GM11168 (cell line): ENCODE results near the gene USP40.

Experiments
- in situ Hi-C: fragments of 300-500 bp; cut with MboI; formaldehyde crosslinking; loops from one replicate; pipeline ENCODE4 v1.12.0; 2022; ENCODE audit warnings: low sequenced_read_pairs; ENCODE audit not compliant: unreplicated experiment

Gene USP40

GRCh38 chr2:233449081-233449901, 117.3 kb downstream of the USP40 start:
- in situ Hi-C loops: no loop called here

DNA sequence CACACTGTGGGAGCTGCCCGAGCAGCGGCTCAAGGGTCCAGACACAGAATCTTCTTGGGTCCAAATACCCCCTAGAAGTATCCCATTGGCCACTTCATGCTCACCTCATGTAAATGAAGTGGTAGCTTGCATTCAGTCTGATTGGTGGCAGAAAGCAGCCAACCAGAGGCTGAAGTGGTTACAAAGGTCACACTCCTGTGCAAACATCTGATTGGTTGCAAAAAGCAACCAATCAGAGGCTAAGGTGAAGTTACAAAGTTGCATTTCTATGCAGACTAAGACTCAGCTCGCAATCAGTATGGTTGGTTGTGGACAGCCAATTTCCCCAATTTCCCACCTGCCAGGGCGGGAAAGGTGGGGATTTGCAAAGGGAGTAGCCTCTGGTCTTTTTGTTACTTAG, 118.0 kb downstream of the USP40 start:
- in situ Hi-C loops: no loop called here

DNA sequence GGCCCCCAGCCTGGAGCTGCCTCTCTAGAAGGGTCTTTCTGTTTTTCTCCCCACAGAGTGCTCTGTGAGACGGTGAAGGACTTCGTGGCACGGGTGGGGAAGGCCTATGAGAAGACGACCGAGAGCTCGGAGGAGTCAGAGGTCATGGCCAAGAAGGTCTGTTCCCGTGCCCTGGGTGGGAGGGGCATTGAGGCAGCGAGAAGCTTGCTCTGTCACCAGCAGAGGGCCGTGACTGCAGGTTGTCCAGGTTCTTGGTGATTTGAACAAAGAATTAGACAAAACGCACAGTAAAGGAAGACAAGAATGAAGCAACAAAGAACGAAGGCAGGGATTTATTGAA, 118.4 kb downstream of the USP40 start:
- in situ Hi-C loops: no loop called here

DNA sequence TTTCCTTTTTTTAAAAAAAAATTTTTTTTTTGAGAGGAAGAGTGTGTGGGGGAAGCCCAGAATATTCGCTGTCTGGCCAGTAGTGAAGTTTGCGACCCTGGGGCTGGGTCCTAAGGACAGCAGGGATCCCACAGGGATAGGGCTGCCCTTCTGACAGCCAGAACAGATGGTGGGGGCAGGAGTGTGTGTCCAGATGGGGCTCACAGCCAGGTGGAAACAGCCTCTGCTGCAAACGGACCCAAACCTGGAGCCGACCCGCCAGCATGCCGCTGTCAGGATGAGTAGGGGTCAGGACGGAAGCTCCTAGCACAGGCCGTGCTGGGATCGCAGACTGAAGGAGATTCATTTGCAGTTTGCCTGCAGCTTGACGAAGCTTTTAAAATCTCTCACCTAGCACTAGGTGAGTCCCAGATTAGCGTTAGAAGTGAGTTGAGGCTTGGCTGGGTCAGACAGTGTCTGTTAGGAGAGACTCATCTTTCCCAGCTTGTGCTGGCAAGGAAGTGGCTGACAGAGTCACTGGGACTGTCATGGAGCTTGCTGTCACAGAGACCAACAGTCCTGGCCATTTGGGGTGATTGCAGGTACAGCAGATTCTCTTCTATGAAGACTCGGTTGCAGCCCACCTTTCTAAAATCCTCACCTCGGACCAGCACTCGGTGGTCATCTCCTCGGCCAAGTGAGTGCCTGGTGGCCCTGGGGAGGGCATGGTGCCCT, 118.9 kb downstream of the USP40 start:
- in situ Hi-C loops: no loop called here

GRCh38 chr2:233446606-233447305, 119.8 kb downstream of the USP40 start:
- in situ Hi-C loops: no loop called here

DNA sequence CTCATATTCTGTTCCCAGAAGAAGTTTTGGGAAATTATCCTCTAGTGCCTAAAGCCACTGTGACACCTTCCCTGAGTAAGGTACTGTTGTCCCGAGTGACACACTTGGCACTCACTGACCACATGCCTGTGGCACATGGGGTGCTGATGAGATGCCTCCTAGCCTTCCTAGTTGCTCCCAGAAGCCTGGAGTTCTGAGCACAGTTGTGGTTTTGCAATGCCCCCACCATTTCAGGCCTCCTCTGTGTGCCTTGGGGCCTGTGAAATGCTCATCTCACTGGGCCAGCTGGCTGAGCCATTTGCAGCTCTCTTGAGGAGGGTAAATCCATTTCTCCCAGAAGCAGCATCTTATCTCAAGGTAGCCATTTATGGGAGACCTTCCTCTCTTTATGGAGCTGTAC, 120.5 kb downstream of the USP40 start:
- in situ Hi-C loops: no loop called here

DNA sequence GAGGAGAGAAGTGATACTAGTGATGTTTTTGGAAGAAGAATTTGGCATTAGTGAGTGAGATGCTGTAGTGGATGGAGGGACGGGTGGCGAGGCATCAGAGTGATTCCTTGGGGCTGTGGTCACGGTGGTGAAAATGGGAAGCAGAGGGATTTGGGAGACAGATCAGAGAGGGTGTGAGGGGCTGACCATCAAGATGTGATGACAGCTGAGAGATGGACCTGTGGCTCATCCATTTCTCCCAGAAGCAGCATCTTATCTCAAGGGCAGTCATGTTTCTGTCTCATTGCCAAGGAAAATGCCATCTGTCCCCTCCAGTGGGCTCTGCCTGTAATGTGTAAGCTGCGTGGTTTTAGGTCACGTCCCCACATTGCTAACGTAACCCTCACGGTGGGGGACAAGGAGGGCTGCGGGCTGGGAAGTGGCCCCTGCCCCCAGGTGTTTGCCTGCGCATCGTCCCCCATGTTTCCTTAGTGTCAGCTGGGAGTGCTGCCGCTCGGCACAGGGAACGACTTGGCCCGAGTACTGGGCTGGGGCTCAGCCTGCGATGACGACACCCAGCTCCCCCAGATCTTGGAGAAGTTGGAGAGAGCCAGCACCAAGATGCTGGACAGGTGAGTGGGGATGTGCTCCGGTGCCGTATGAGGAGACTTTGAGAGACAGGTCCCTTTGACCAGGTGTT, 121.3 kb downstream of the USP40 start:
- in situ Hi-C loops: no loop called here

DNA sequence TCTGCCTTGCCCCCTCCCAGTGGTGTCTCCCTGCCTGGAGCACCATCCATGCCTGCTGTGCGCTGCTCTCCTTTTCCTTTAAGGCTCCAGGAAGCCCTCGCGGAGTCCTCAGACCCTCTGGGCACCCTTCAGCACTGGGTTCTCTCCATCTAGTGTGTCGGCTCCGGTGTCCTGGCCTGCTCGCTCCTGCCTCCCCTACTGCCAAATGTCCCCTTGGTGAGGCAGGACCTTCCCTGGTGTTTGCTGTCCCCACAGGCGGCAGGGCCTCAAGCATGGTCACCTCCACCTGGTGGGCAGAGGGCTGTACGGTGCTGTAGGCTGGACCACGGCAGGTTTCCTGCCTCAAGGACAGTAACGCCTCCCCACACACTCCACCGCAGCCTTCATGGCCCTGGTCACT, 122.1 kb downstream of the USP40 start:
- in situ Hi-C loops: no loop called here

GRCh38 chr2:233443511-233444183, 122.9 kb downstream of the USP40 start:
- in situ Hi-C loops: no loop called here

DNA sequence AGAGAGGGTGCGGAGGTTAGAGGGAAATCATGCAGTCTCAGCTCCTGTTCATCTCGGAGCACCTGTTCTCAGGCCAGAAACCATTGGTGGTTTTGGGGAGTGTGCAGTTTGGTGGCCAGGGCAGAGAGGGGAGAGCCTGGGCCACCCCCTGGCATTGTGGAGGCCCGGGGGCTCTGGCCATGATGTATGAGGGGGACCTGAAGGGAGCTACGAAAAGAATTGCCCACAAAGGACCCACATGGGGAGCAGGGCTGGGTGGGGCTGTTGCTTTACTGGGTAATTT, 124.6 kb downstream of the USP40 start:
- in situ Hi-C loops: no loop called here

DNA sequence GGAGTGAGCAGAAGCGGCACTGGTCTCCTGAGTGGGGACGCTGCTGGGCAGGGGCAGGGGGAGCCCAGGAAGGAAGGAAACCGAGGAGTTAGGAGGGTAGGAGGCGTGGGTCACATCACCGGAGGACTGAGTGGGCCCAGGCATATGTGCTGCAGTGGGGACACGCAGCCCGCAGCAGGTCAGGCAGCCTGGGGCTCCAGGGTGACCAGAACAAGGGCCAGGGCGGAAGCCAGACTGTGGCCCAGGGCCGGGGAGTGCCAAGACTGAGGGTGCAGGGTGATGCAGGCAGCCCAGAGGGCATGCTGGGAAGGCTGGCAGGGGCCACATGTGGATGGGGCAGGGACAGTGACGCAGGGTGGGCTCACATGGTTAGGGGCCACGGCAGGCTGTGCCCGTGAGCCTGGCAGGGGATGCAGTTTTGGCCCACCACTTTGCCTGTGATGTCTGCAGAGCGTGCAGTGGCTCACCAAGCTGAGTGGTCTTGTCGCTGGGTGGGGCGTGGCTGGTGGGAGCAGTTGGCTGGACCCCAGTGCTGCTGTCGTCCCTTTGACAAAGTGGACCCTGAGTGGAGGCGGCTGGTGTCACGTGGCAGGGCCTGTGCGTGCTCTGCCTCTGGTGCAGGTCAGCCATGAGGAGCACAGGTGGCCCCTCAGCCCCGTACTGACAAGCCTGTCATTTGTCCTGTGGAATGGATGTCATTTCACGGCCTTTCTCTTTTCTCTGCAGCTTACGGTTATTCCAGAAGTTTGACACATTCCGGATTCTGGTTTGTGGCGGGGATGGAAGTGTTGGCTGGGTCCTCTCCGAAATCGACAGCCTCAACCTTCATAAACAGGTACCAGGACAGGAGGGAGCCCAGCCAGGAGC, 125.2 kb downstream of the USP40 start:
- in situ Hi-C loops: no loop called here

DNA sequence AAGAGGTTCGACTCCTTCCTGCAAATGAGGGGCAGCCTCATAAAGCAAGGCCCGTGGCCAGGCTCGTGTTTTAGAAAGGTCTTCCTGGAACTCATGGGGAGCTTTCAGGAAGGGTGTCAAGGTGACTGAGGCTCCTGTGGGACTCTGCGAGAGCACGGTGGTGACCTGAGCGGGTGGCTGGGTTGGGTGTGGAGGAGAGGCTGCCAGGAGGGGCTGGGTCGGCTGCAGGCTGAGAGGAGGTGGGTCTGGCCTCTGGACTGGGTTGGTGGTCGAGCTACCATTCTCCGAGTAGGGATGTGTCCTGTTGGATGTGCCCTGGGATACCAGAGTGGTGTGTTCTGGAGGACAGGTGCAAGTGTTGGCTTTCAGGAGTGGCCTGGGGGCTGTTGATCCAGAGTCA, 125.9 kb downstream of the USP40 start:
- in situ Hi-C loops: no loop called here

GRCh38 chr2:233440314-233440713, 126.3 kb downstream of the USP40 start:
- in situ Hi-C loops: no loop called here

GRCh38 chr2:233439191-233439590, 127.4 kb downstream of the USP40 start:
- in situ Hi-C loops: no loop called here

- in situ Hi-C loops: no loop called here
These were observed 127.9 kb downstream of the USP40 start for GRCh38 chr2:233438573-233439147.

DNA sequence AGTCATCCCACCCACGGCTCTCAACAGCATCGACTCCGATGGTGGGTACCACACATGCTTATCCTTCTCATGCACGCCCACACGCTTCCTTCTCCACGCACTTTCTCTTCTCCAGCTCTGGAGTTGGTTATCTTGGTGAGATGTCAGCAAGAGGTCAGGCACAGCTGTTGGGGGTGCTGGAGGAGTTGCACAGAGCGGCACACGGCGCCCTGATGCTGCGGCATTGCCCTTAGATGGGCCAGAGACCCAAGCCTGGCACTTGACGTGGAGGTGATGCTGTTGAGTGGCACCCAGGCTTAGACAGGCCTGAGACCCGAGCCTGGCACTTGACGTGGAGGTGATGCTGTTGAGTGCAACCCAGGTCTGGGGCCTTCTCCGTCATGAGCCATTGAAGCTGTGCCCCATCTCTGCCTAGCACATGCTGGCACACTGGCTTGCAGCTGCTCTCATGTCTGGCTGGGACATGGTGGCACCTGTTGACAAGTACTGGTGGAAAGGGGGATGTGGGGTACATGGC, 129.1 kb downstream of the USP40 start:
- in situ Hi-C loops: no loop called here

DNA sequence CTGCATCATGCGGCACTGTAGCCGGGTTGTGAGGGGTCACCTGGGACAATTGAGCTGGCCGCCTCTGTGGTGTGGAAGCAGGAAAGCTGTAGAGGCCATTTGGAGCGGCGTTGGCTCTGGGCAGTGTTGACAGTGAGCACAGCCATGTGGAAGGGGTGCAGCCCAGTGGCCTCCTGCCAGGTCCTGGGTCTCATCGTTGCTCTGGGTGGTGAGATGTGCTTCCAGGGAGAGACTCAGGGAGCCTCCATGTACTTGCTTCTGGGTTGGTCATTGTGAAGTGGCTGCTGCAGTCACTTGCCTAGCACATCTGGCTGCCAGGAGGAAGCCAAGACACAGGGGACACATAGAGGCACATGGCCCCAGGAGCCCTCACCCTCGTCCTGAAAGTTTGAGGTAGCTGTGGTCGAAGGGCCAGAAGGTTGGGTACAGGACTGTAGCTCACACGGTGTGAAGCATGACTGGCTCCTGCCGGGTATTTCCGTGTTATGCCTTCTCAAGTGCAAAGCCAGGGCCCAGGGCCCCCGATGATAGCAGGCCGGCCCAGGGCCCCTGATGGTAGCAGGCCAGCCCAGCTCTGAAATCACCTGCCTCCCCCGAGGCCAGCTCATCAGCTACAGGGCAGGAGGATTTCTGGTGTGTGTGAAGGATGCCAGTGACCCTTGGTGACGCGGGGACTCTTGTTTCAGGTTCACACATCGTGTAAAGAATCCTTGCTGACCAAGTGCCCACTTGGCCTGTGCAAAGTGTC, 129.7 kb downstream of the USP40 start:
- in situ Hi-C loops: no loop called here

DNA sequence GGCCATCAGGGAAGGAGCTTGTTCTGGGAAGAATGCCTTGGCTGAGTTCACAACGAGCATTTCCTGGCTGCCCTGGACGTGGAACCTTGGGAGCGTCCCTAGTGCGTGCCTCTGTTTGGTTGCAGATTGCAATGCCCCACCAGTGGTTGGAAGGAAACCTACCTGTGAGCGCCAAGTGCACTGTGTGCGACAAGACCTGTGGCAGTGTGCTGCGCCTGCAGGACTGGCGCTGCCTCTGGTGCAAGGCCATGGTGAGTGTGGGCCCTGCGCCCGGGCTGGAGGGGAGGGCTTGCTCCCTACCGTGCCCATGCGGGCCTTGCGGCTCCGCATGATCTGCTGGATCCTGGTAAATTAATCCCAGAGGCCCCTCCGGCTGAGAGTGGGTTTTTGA, 130.4 kb downstream of the USP40 start:
- in situ Hi-C loops: no loop called here
